SK-N-SH (cell line): ENCODE measurements around the gene BRD7.
A peak's percentile ranks its signal among the peaks of the same experiment; 100 is the strongest.

ENCODE experiments used
- CHD2 ChIP-seq: fragments of 150-350 bp; IDR thresholded peaks from 2 replicates; pipeline ENCODE4 v1.6.1; 2018; ENCODE audit warnings: low read length; ENCODE audit not compliant: partially characterized antibody
- EP300 ChIP-seq, 2 experiments: IDR thresholded peaks; 2 replicates each; pipeline versions ENCODE4 v1.4.0 to v1.6.1; 2012; ENCODE audit warnings: borderline replicate concordance in 1 of 2, low read depth in 1 of 2, low read length in 1 of 2
- MXI1 ChIP-seq: IDR thresholded peaks from 2 replicates; pipeline ENCODE4 v1.6.1; 2012; ENCODE audit warnings: mild to moderate bottlenecking, low read depth, low read length, improper control_type of control experiment
- PBX3 ChIP-seq: IDR thresholded peaks from 2 replicates; pipeline ENCODE4; 2012
- SMC3 ChIP-seq: IDR thresholded peaks from 2 replicates; pipeline ENCODE4 v1.6.1; 2012; ENCODE audit warnings: low read depth, low read length, improper control_type of control experiment
- YY1 ChIP-seq: IDR thresholded peaks from 2 replicates; pipeline ENCODE4 v1.4.0; 2012; ENCODE audit warnings: low read depth, mild to moderate bottlenecking
- TF ChIP-seq, protein P1 (sequence below): fragments of 200-600 bp; sonication (generic); IDR thresholded peaks from 2 replicates; pipeline ENCODE4 v1.6.1; 2017; ENCODE audit warnings: antibody characterized with exemption, mild to moderate bottlenecking, moderate library complexity
- TF ChIP-seq, protein P2 (sequence below): IDR thresholded peaks from 2 replicates; pipeline ENCODE4 v1.4.0; 2012; ENCODE audit warnings: low read depth
- TF ChIP-seq, protein P3 (sequence below): IDR thresholded peaks from 2 replicates; pipeline ENCODE4 v1.4.0; 2012; ENCODE audit warnings: low read depth, borderline replicate concordance

GRCh38 chr16:50315346-50315997 lies 53.3 kb downstream of the BRD7 start:
- TF ChIP-seq CHD2 (peak; percentile 30), PBX3 (no peak), MXI1 (peak; percentile 43; the same call in 1 of the 2 replicates), YY1 (no peak), SMC3 (no peak), EP300 (IDR thresholded peaks at IDR 0.05; ENCODE audit: borderline replicate concordance in 1 of 2, low read depth in 1 of 2, low read length in 1 of 2) (peak in 1 of 2 experiments; percentile 60; a peak in 2 of 4 replicates)
- TF ChIP-seq, protein P1, sequence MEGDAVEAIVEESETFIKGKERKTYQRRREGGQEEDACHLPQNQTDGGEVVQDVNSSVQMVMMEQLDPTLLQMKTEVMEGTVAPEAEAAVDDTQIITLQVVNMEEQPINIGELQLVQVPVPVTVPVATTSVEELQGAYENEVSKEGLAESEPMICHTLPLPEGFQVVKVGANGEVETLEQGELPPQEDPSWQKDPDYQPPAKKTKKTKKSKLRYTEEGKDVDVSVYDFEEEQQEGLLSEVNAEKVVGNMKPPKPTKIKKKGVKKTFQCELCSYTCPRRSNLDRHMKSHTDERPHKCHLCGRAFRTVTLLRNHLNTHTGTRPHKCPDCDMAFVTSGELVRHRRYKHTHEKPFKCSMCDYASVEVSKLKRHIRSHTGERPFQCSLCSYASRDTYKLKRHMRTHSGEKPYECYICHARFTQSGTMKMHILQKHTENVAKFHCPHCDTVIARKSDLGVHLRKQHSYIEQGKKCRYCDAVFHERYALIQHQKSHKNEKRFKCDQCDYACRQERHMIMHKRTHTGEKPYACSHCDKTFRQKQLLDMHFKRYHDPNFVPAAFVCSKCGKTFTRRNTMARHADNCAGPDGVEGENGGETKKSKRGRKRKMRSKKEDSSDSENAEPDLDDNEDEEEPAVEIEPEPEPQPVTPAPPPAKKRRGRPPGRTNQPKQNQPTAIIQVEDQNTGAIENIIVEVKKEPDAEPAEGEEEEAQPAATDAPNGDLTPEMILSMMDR: no peak
- TF ChIP-seq, protein P2, sequence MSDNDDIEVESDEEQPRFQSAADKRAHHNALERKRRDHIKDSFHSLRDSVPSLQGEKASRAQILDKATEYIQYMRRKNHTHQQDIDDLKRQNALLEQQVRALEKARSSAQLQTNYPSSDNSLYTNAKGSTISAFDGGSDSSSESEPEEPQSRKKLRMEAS: no peak
- TF ChIP-seq, protein P3, sequence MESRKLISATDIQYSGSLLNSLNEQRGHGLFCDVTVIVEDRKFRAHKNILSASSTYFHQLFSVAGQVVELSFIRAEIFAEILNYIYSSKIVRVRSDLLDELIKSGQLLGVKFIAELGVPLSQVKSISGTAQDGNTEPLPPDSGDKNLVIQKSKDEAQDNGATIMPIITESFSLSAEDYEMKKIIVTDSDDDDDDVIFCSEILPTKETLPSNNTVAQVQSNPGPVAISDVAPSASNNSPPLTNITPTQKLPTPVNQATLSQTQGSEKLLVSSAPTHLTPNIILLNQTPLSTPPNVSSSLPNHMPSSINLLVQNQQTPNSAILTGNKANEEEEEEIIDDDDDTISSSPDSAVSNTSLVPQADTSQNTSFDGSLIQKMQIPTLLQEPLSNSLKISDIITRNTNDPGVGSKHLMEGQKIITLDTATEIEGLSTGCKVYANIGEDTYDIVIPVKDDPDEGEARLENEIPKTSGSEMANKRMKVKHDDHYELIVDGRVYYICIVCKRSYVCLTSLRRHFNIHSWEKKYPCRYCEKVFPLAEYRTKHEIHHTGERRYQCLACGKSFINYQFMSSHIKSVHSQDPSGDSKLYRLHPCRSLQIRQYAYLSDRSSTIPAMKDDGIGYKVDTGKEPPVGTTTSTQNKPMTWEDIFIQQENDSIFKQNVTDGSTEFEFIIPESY: no peak
